Dendritic cell treated with granulocyte-macrophage colony-stimulating factor and Interleukin-4, amounts not matched to agents 40 ng/mL and 50 ng/mL, for 4 days (primary cell): ENCODE results near the gene KCNIP3.

ENCODE experiments used
- H3K27ac Mint-ChIP-seq: one replicate; pipeline ENCODE4 v1.8.0; 2022; ENCODE audit warnings: mild to moderate bottlenecking, mixed read lengths
- H3K27me3 Mint-ChIP-seq: one replicate; pipeline ENCODE4 v1.8.0; 2022; ENCODE audit warnings: mild to moderate bottlenecking, mixed read lengths
- H3K36me3 Mint-ChIP-seq: one replicate; pipeline ENCODE4 v1.8.0; 2022; ENCODE audit warnings: low read depth, mixed read lengths
- H3K4me1 Mint-ChIP-seq: one replicate; pipeline ENCODE4 v1.8.0; 2022; ENCODE audit warnings: low read depth, mixed read lengths
- H3K4me3 Mint-ChIP-seq: one replicate; pipeline ENCODE4 v1.8.0; 2022; ENCODE audit warnings: mild to moderate bottlenecking, moderate library complexity, mixed read lengths
- H3K9me3 Mint-ChIP-seq: one replicate; pipeline ENCODE4 v1.8.0; 2022; ENCODE audit warnings: mixed read lengths
- intact Hi-C: fragments of 100-400 bp; cut with micrococcal nuclease; formaldehyde crosslinking; loops from one replicate; pipeline ENCODE4 v1.15.0; 2022

The KCNIP3 gene

DNA sequence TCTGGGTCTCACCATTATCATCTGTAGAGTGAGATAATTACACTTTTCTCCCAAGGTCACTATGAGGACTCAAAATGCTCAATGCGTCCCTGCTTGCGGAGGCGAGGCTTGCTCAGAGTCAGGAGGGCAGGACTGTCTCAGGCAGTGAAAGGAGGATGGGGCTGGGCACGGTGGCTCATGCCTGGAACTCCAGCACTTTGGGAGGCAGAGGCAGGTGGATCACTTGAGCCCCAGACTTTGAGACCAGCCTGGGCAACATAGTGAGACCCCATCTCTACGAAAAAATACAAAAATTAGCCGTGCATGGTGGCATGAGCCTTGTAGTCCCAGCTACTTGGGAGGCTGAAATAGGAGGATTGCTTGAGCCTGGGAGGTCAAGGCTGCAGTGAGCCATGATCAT lies 1.8 kb upstream of the KCNIP3 start:
- Mint-ChIP-seq H3K36me3 (no peaks in the 10 kb centered on the region), H3K4me1 (no peaks in the 10 kb centered on the region), H3K9me3 (peaks cover 14% of the 10 kb centered on the region), H3K4me3 (no peak overlapping the region), H3K27ac (no peak overlapping the region), H3K27me3 (peaks cover 11% of the 10 kb centered on the region)
- intact Hi-C loops: no loop called here

DNA sequence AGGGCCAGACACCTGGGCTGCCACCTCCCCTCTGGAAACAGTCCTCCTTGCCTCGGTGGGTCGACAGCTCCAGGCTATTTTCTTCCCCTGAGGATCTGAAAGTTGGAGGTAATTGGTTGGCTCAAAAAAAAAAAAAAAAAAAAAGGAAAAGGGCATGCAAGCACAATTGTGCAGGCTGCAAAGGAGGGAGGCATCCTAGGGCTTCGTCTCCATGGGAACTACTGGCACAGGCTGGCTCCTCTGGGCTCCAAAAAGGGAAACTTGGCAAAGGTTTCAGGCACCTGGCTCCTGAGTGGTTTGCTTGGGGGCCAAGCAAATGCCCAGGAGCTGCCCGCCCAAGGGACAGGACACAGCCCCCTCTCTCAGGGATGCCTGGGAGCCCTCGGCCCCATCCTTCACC lies 1.1 kb upstream of the KCNIP3 start:
- H3K27me3 Mint-ChIP-seq: peaks cover 11% of the 10 kb centered on the region
- H3K4me1 Mint-ChIP-seq: no peaks in the 10 kb centered on the region
- no peaks in the 10 kb centered on the region for H3K36me3 Mint-ChIP-seq
- H3K27ac Mint-ChIP-seq: no peak overlapping the region
- H3K4me3 Mint-ChIP-seq: no peak overlapping the region
- peaks cover 7% of the 10 kb centered on the region for H3K9me3 Mint-ChIP-seq
- intact Hi-C loops: no loop called here

DNA sequence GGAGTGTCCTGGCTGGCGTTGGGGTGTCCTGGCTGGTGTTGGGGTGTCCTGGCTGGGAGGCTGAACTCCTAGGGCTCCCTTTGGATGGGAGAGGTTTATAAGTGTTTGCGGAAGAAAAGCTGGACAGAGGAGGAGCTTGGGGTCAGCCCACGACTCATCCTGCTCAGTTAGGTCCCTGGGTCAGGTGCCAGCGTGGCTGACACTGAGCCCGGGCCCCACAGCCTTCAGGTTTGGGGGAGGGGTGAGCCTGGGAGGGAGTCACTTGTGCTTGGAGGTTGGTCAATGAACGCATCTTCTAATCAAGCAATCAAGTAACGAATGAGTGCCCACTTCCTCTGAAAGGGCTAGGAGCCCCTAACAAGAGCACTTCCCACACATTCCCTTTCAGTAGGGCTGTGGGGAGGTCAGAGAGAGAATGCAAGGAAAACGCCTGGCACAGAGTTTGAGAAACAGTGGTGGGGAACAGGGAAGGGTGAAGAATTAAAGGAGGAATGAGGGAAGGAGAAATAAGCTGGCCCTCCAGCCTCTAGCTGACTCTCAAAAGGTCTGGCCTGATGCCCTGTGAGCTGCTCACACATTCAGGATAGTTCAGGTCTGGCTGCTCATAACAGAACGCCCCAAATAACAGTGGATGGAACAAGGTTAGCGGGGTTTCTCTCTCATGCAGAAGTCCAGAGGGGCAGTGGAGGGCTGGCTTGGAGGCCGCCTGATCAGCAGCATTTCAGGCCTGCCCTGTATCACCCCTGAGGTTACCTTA lies 670 bp downstream of the KCNIP3 start:
- H3K27me3 Mint-ChIP-seq: peaks cover 11% of the 10 kb centered on the region
- no peaks in the 10 kb centered on the region for H3K36me3 Mint-ChIP-seq
- intact Hi-C loops: no loop called here
- no peaks in the 10 kb centered on the region for H3K9me3 Mint-ChIP-seq
- no peak overlapping the region for H3K4me3 Mint-ChIP-seq
- peaks cover 7% of the 10 kb centered on the region for H3K4me1 Mint-ChIP-seq
- no peak overlapping the region for H3K27ac Mint-ChIP-seq

DNA sequence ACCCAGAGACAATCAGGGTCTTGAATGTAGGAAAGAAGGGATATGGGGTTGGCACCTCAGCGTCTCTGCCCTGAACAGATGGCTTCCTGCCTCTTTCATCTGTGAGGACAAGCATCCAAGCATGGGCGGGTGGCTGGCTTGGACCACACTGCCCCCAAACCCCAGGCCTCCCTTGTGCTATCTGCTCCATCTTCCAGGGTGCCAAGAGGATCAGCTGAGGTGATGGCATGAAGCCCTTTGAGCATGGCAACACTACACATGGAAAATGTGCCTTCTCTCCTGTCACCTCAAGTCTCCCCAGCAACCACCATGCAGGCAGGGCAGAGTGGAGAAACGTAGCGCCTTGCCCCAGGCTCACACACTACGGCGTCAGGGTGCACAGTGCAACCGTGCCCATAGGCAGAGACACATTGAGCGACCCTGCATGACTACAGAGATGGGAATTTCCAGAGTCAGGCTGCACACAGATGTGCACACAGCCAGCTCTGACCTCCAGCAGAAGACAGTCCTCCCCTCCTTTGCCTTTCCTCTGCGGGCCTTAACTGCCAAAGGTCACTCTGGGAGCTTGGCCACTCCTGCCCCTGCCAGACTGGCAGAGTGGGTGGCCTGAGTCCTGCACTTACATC lies 1.5 kb downstream of the KCNIP3 start:
- Mint-ChIP-seq H3K4me1 (peaks cover 7% of the 10 kb centered on the region), H3K27ac (no peak overlapping the region), H3K9me3 (no peaks in the 10 kb centered on the region), H3K4me3 (no peak overlapping the region), H3K27me3 (peaks cover 11% of the 10 kb centered on the region), H3K36me3 (no peaks in the 10 kb centered on the region)
- intact Hi-C loops: no loop called here

DNA sequence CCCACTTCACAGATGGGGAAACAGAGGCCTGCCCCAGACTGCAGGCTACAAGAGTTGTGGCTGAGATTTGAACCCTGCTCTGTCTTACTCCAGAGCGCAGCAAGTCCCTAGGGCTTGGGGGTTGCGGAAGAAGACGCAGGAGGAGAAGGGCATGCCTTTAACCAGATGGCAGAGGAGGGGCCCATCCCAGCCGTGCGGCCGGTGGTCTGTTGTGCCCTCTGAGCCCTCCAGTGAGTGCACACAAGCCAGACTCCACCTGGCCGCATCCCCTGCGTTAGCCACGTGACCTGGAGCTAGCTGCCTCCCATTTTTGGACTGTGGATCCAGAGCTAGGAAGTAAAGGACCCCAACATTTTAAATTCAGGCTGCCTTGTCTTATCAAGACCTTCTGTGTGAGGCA lies 2.8 kb downstream of the KCNIP3 start:
- no peak overlapping the region for H3K4me3 Mint-ChIP-seq
- peaks cover 7% of the 10 kb centered on the region for H3K4me1 Mint-ChIP-seq
- H3K9me3 Mint-ChIP-seq: no peaks in the 10 kb centered on the region
- H3K27me3 Mint-ChIP-seq: peaks cover 11% of the 10 kb centered on the region
- no peaks in the 10 kb centered on the region for H3K36me3 Mint-ChIP-seq
- intact Hi-C loops: no loop called here
- H3K27ac Mint-ChIP-seq: no peak overlapping the region

DNA sequence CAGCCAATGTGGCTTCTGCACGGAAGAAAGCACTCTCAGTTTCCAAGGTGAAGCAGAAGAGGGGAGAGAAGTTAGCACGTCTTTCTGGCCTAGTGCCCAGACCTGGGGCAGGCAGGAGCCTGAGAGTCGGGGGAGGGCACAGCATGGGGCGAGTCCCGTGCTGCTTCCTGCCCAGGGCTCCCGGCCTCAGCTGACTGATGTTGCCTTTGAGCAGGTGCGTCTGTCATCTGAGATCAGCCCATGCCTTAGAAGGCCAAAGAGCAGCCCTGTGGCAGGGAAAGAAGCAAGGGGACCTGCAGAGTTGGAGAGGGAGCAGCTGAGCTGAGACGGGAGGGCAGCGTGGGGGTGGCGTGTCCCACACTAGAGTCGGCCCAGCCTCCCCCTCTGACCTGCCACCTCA lies 3.3 kb downstream of the KCNIP3 start:
- peaks cover 7% of the 10 kb centered on the region for H3K4me1 Mint-ChIP-seq
- intact Hi-C loops: no loop called here
- H3K27ac Mint-ChIP-seq: no peak overlapping the region
- H3K36me3 Mint-ChIP-seq: no peaks in the 10 kb centered on the region
- H3K27me3 Mint-ChIP-seq: peaks cover 11% of the 10 kb centered on the region
- no peak overlapping the region for H3K4me3 Mint-ChIP-seq
- H3K9me3 Mint-ChIP-seq: no peaks in the 10 kb centered on the region

DNA sequence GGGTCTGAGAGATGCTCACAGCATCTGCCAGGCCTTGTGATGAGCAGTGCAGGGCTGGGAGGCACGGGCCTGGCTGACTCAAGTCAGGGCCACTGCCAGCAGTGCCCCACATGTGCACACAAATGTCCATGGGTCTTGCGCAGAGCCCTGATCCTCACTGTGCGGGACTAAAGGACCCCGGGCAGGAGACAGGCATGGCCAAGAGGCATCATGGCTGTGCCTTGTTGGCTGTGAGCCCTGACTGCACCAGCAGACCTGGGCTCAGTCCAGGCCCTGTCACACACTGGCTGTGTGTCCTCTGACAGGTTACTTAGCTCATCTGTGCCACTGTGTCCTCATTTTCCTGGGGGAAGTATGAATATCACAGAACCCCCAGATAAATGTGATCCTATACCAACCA lies 4.0 kb downstream of the KCNIP3 start:
- Mint-ChIP-seq H3K27me3 (peaks cover 11% of the 10 kb centered on the region), H3K4me1 (peaks cover 7% of the 10 kb centered on the region), H3K9me3 (no peaks in the 10 kb centered on the region), H3K4me3 (no peak overlapping the region), H3K27ac (peak overlapping the region; percentile 31), H3K36me3 (no peaks in the 10 kb centered on the region)
- intact Hi-C loops: no loop called here

DNA sequence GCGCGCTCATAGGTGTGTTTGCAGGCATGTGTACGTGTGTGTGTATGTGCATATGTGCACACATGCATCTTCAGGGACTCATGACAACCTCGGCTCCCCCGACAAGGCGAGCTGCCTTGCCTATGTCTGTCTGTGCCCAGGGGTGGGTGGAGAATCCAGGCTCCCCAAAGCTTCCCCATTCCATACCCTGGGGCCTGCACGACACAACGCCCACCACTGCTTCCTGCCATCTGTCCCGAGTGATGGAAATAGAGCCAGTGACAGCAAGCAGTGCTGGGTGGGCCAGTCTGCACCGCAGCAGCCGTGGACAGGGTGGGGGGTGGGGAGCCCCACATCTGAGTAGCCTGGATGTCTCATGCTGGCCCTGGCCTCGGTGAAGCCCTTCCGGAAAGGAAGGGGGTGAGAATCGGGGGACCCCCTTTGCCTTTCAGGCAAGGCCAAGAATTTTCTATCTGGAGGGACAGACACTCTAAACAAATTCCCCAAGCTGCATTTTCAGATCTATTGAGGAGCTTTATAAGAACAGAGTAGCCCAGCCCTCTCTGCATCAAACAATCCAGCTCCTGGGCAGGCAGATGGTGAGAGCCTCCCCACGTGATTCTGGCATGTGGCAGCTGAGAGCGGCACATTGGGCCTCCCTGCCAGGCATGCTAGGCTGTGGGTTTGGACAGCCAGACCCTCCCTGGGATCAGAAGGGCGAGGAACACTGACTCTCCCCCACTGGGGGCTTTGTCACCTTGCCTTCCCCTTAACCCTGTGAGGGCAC lies 4.9 kb downstream of the KCNIP3 start:
- Mint-ChIP-seq H3K4me1 (peaks cover 7% of the 10 kb centered on the region), H3K9me3 (no peaks in the 10 kb centered on the region), H3K4me3 (no peak overlapping the region), H3K36me3 (no peaks in the 10 kb centered on the region), H3K27me3 (peaks cover 4% of the 10 kb centered on the region), H3K27ac (no peak overlapping the region)
- intact Hi-C loops: no loop called here

DNA sequence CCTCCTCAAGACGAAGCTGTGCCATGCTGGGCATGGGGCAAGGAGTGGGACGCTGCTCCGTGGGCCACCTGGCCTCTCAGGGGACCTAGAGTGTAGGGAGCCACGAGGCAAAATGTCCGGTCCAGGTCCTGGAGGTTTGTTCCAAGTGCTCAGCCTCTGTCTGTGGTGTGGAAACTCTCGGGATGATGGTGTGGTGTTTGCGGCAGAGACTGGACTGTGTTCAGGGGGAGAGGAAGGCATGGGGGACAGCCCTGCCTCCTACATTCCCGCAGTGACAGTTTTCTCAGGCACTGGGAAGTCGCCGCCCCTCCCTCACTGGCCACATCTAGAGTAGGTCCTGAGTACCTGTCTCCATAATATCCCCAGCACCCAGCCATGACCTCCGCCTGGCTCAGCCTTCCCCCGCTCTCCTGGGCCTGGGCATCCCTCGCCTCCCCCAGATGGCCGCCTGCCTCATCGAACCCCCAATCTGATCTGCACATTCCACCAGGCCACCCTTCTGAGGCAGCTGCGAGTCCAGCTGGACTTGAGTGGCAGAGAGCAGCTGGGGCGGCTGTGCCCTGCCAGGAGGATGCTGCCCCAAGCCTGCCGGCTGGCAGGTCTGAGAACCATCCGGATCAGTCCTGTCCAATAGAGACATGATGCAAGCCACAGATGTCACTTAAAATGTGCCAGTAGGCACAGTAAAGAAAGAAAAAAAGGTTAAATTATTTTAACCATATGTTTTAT lies 6.2 kb downstream of the KCNIP3 start:
- Mint-ChIP-seq H3K36me3 (no peaks in the 10 kb centered on the region), H3K4me1 (peaks cover 7% of the 10 kb centered on the region), H3K9me3 (no peaks in the 10 kb centered on the region), H3K27ac (no peak overlapping the region), H3K27me3 (no peaks in the 10 kb centered on the region), H3K4me3 (no peak overlapping the region)
- intact Hi-C loops: no loop called here

DNA sequence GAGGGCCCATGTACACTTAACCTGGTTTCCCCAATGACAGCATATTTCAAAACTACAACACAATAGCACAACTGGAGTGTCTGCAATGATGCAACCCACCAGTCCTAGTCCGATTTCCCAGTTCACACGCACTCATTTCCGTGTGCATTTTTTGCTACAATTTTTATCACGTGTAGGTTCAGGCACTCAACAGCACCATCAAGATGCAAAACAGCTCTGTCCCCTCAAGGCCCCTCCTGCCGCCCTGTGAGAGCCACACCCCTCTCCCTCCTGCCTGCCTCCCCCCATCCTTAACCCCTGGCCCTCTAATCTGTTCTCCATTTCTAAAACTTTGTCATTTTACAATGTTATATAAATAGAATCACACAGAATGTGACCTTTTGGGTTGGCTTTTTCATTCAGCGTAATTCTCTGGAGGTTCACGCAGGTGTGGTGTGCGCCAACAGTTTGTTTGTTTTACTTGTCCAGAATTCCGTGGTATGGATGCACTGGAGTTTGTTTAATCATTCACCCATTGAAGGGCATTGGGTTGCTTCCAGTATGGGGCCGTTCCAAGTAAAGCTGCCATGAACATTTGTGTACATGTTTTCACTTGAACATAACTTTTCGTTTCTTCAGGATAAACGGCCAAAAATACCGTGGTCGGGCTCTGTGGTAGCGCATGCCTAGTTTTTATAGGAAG lies 8.4 kb downstream of the KCNIP3 start:
- no peak overlapping the region for H3K27ac Mint-ChIP-seq
- intact Hi-C loops: no loop called here
- H3K27me3 Mint-ChIP-seq: no peaks in the 10 kb centered on the region
- H3K4me3 Mint-ChIP-seq: no peak overlapping the region
- peaks cover 7% of the 10 kb centered on the region for H3K4me1 Mint-ChIP-seq
- H3K36me3 Mint-ChIP-seq: no peaks in the 10 kb centered on the region
- no peaks in the 10 kb centered on the region for H3K9me3 Mint-ChIP-seq

DNA sequence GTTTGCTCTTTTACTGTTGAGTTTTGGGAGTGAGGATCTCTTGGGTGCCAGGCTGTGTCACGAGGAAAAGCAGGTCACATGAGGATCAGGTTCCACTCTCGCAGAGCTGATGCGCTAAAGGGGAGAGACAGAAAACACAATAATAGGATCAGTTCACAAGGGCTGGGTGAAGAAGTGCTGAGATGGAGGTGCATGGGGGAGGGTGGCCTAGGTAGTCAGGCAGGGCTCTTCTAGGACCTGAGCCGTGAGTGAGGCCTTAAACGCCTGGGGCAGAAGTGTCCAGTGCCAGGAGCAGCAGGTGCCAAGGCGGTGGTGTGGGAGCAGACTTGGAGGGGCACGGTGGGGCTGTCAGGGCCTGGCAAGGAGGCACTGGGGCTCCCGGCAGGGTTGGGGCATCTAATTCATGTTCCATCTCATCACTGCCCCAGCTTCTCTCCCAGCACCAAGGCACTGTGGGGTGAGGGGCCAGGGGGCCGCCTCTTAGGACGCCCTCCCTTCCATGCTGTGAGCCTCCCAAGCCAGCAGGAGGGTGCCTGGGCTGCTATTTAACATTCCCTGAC lies 9.3 kb downstream of the KCNIP3 start:
- H3K36me3 Mint-ChIP-seq: no peaks in the 10 kb centered on the region
- no peaks in the 10 kb centered on the region for H3K9me3 Mint-ChIP-seq
- no peaks in the 10 kb centered on the region for H3K27me3 Mint-ChIP-seq
- intact Hi-C loops: no loop called here
- H3K4me3 Mint-ChIP-seq: no peak overlapping the region
- no peak overlapping the region for H3K27ac Mint-ChIP-seq
- peaks cover 7% of the 10 kb centered on the region for H3K4me1 Mint-ChIP-seq

DNA sequence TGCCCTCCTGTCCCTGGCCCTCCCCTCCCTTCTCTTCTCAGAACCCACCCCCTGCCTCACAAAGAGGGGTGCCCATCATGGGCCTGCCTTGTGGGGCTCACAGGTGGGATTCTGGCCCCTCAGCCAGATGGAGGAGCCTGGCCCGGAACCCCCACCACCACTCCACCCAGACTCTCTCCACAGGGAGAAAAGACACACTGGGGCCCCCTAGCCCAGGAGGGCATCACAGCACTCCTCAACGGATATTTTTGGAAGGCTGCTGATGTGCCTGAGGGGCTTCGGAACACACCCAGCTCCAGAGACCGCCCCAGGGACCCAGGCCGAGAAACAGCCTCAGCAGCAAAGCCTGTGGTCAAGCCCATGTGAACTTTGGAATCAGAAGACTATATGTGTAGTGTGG lies 9.9 kb downstream of the KCNIP3 start:
- intact Hi-C loops: no loop called here
- H3K27me3 Mint-ChIP-seq: no peaks in the 10 kb centered on the region
- H3K36me3 Mint-ChIP-seq: no peaks in the 10 kb centered on the region
- no peak overlapping the region for H3K27ac Mint-ChIP-seq
- peaks cover 2% of the 10 kb centered on the region for H3K4me1 Mint-ChIP-seq
- no peaks in the 10 kb centered on the region for H3K9me3 Mint-ChIP-seq
- no peak overlapping the region for H3K4me3 Mint-ChIP-seq

DNA sequence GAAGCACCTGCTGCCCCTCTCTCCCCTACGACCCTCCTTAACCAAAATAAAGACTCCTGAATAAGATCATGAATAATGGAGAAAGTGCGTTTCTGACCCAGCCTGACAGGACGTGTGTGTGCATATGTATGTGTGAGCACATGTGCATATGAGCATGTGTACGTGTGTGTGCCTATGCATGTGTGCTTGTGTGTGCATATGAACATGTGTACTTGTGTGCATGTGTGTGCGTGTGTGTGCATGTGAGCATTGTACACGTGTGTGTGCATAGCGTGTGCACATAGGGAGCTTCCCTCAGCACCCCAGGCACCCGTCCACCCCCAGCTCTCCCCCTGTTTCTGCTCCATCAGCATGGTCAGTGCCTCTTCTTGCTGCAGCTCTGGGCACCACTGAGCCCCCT lies 10.7 kb downstream of the KCNIP3 start:
- H3K27me3 Mint-ChIP-seq: no peaks in the 10 kb centered on the region
- intact Hi-C loops: no loop called here
- H3K36me3 Mint-ChIP-seq: no peaks in the 10 kb centered on the region
- no peak overlapping the region for H3K27ac Mint-ChIP-seq
- H3K9me3 Mint-ChIP-seq: no peaks in the 10 kb centered on the region
- H3K4me1 Mint-ChIP-seq: no peaks in the 10 kb centered on the region
- H3K4me3 Mint-ChIP-seq: no peak overlapping the region
